ENCODE measurements around the gene POR.
"Not testable (repeated sequence)": the region's sequence is repeated elsewhere in the genome, so short reads cannot be mapped to it uniquely, and the experiment has no call there.

POR gene

DNA sequence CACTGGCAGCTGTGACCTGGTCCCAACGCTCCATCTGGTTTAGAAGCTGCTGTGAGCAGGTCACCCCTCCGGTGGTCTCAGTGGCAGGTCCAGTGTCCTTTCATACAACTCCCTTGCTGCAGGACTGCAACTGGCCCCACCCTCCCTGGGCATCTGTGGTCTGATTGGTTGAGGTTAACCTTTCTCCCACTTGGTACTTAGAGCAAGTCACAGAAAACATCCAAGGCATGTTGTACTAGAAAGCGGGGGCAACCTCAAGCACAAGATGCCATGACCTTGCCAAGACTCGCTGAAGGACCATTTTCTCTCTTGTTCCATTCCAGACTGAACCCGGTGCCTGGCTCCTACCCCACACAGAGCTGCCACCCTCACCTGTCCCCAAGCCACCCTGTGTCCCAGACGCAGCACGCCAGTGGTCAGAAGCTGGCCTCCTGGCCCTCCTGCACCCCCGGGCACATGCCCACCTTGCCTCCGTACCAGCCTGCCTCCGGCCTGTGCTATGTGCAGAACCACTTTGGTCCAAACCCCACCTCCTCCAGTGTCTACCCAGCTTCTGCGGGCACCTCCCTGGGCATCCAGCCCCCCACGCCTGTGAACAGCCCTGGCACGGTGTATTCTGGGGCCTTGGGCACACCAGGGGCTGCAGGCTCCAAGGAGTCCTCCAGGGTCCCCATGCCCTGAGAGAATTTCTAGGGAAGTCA is 27.1 kb upstream of the POR start:
- DNase-seq = no peak

DNA sequence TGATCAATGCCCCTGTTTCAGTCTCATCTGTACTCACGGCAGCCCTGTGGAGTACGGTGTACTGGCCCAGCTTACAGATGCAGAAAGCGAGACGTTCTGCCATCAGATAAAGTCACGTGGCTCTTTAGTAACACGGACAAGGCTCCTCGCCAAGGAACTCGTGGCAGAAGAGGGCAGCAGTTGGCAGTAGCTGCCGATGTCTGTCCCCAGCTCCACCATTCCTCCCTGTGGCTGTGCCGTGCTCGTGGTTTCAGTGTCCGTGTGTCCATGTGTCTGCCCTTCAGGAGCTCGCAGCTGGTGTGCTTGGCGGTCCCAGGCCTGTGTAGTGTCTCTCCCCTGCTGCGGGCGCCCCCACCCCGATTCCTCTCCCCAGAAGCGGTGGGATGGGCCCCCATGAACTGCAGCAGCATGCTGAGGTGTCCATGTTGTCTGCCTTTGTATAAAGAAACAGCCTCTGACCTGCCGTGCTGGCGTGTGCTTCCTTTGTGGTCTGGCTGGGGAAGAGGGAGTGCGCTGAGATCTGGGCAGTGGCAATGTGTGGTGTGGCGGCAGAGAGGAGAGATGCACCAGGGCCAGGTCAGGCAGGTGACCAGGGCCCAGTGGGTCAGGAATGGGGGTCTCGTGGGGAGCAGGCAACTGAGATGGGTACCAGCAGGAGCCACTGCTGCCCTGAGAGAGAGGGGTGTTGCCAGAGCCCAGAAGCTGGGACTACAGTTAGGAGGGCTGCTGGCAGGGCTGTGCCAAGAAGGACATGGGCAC is 26.3 kb upstream of the POR start:
- DNase-seq = no peak

DNA sequence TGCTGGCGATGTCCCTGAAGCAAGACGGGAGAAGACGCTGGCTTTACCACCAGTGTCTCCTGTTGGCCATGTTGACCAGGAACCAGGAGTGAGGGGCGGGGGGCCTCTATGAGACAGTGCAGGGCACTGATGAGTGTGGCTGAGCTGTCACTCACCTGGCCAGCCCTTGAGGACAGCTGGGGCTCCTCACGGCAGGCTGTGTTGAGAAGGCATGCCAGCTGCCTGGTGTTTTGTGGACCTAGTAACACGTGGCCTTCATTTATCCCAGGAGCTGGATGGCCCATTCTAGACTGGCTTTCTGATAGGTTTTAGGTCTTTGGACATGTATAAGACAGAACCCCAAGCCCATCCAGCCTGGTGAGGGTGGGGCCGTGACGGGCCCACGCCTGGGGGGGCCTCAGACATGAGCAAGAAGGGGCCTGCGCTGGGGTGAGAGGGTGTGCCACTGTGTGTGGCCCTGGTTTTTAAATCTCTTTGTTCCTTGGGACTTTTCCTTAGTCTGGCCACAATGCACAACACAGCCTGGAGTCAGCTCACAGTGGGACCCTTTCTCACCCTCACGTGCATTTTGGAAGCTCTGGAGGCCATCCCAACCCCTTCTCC is 25.6 kb upstream of the POR start:
- DNase-seq = peak; percentile 50 to 51

DNA sequence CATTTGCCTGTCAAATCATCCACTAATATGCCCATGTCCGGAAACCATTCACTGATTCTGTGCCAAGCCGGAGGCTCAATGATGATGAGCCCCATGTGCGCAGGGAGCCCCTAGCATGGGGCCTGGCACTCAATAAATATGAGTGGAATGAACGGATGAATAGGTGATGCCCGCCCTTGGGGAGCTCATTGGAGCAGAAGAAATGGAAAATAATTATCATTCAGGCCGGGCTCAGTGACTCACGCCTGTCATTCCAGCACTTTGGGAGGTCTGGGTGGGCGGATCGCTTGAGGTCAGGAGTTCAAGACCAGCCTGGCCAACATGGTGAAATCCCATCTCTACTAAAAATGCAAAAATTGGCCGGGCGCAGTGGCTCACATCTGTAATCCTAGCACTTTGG is 25.1 kb upstream of the POR start:
- no peak for DNase-seq

DNA sequence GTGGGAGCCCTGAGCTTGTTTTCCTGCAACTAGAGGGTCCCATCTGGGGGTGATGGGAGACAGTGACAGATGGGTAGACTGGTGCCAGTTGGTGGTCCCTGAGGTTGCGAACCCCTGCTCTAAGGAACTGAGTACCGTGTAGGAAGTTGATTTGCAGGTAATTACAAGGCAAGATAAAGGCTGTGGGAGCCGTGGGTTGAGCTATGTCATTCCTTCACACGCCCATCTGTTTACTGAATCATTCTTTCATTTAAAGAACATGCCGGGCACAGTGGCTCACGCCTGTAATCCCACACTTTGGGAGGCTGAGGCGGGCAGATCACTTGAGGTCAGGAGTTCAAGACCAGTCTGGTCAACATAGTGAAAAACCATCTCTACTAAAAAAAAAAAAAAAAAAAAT is 23.7 kb upstream of the POR start:
- not testable (repeated sequence) for DNase-seq

DNA sequence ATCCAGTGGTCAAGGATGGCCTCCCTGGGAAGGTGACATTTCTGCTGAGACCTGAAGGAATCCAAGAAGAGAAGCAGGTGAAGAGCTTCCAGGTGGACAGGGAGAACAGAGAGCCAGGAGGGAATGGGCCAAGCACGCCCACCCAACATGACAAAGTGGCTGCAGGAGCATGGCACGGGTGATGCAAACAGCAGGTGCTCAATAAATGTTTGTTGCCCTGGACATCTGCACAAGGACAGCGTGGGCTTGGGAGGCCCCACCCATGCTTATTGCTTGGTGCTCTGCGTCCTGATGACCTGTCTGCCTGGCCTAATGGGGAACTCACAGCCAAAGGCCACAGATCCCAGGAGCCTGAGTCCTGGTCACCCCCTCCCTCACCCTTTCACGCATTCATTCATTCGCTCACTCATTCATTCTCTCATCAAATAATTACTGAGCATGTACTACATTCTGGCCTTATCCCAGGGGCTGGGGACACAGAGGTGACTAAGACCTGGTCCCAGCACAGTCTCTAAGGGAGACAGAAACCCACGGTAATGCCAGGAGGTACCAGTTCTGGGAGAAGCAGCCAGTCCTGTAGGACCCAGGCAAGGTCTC is 23.0 kb upstream of the POR start:
- DNase-seq = no peak

DNA sequence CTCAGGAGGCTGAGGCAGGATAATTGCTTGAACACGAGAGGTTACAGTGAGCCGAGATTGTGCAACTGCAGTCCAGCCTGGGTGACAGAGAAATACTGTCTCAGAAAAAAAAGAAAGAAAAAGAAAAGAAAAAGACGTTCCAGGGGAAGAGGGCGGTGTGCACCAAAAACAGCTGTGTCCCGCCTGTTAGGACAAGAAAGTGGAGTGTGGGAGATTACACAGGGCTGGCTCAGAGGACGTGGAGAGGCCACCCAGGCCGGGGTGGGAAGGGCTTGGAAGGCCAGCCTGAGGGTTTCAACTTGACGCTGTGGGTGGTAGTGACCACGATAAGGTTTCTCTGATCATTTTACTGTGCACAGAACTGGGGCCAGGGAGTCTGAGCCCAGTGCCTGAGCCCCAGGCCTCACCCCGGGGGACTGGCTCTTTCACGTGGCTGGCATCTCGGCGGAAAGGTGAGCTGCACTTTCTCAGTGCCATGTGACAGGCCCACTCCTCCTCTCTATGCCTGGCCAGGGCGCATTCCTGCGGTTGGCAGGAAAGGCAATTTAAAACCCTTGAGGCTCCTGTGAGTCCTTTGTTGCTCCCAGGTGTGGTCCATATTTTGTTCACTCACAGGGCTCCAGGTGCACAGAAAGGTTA is 22.2 kb upstream of the POR start:
- no peak for DNase-seq

DNA sequence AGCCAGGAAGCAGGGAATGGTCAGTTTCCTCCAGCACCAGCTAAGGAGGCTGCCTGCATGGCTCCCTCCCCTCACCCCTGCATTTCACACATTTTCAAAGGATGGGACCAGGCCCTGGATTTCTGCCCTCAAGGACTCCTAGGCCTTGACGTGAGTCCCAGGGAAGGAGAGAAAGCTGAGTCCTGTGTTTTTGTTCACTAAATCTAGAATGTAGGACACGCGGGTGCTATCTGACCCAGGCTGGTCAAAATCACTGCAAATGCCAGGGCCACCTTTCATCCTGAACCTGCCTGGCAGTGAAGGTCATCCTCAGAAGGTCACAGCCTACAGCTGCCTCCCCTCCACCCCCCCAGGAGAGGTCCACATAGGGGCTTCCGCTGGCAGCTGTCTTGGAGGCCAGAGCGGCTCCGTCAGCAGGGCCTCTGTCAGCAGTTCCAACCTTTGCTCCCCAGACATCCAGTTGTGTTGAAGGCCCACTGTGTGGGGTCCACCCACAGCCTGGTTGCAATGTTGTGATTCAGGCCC is 18.1 kb upstream of the POR start:
- no peak for DNase-seq

DNA sequence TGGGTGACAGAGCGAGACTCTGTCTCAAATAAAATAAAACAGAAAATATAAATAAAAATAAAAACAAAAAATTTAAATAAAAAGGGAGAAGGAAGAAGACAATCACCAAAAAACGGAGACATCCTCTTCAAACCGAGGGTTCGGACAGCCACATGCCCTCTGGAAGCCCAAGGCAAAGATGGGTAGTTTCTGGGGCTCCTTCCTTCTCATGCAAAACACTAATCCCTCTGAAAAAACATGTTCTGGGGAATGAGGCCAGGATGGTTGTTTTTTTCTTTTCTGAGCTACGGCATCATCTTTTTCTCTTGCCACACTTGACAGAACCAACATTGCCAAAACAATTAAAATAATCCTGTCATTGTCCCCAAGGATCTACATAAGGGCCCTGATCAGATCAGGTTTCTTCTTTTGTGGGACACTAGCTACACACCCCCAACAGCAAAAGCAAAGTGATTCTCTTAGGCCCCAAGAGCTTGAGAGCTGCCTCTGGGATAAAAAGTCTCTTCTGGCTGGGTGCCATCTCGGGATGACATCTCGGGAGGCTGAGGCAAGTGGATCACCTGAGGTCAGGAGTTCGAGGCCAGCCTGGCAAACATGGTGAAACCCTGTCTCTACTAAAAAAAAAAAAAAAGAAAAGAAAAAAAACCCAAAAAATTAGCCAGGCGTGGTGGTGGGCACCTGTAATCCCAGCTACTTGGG is 14.2 kb upstream of the POR start:
- DNase-seq = no peak

DNA sequence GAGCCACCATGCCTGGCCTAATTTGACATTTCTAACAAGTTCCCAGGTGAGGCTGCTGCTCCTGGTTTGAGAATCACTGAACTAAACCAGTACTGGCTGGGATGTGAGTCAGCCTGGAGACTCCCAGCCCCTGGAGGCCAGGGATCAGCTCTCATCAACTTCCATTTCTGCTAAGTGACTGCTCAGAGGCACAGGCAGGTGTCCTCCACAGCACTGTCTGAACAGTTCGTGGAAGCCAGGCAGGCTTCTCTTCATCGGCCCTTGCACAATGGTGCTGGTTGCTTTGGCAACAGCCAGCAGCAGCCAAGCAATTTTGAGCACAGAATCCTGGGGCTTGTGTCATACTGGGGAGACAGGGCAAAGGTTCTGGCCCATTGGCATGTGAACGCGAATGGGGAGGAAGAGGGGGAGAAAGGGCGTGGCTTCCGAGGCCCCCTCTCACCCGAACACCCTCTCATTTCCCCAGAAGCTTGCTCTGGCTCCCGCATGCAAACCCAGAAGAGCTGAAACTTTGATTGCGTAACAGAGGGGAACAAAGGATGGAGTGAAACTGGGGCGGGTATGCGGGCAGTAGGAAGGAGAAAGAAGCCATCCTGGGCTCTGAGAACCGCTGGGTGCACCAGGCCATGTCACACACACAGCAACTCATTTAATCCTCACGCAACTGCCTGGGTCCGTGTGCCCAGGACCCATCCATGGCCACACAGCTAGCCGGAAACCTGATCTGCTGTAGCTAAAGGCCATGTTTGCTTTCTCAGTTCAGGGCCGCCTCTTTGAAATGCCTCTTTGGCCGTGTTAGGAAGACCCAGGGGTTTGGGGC is 9.0 kb upstream of the POR start:
- DNase-seq = peak; percentile 78 to 85

DNA sequence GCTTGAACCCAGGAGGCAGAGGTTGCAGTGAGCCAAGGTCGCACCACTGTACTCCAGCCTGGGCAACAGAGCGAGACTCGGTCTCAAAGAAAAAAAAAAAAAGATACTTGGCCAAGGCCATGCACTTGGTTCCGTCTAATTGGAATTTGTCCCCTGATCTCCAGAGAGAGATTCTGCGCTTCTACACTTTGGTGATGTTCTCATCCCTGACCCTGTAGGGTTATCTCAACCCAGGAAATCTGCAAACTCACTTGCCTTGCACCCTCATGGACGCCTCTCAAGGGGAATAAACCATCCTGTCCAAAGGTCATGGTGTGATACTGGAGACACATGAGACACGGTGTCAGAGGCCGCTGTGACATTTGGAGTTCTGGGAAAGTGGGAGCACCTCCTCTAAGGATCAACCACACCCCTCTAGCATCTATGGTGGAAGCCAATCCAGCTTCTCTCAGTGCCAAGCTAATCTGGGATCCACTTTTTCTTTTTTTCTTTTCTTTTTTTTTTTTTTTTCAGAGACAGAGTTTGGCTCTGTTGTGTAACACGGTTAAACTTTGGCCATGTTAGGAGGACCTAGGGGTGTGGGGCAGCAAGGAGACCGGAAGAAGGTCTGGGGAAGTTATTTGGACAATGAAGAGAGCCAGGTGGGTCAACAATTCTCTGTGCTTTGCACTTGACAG is 7.8 kb upstream of the POR start:
- peak in 1 of 2 experiments; percentile 1 for DNase-seq

DNA sequence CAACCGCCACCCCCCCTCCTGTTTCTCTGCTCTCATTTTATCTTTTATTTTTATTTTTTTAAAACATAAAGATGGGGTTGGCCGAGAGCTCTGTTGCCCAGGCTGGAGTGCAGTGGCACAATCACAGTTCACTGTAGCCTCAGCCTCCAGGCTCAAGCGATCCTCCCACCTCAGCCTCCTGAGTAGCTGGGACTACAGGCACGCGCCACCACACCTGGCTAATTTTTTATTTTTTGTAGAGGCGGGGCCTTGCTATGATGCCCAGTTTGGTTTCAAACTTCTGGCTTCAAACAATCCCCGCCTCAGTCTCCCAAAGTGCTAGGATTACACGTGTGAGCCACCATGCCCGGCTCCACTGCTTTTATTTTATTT is 7.3 kb upstream of the POR start:
- not testable (repeated sequence) for DNase-seq

DNA sequence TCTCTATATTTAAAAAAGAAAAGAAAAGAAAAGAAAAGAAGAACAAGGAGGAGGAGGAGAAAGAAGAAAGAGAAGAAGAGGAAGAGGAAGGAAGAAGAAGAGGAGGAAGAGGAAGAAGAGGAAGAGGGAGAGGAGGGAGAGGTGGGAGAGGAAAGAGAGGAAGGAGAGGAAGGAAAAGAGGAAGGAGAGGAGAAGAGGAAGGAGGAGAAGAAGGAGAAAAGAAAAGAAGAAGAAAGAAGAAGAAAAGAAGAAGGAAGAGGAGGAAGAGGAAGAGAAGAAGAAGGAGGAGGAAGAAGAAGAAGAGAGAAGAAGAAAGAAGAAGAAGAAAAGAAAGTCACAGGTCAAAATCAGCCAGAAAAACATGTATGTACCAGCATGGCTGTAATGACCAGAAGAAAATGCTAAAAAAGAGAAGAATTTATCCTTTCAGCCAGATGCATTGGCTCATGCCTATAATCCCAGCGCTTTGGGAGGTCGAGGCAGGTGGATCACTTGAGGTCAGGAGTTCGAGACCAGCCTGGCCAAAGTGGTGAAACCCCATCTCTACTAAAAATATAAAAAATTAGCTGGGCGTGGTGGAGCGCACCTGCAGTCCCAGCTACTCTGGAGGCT is 5.3 kb upstream of the POR start:
- no peak for DNase-seq

DNA sequence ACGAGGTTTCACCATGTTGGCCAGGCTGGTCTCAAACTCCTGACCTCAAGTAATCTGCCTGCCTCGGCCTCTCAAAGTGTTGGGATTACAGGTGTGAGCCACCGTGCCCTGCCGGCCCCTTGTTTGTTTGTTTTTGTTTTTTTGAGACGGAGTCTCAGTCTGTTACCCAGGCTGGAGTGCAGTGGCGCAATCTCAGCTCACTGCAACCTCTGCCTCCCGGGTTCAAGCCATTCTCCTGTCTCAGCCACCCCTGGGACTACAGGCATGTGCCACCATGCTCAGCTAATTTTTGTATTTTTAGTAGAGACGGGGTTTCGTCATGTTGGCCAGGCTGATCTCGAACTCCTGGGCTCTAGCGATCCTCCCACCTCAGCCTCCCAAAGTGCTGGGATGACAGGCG is 3.8 kb upstream of the POR start:
- DNase-seq = not testable (repeated sequence)

DNA sequence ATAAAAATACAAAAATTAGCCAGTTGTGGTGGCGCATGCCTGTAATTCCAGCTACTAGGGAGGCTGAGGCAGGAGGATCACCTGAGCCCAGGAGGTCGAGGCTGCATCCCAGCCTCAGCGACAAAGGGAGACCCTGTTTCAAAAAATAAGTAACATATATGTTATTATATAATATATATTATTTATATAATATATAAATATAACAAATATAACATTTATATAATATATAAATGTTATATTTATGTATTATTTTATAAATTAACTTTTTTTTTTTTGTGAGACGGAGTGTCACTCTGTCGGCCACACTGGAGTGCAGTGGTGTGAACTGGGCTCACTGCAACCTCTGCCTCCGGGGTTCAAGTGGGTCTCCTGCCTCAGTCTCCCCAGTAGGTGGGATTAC is 1.5 kb upstream of the POR start:
- no peak for DNase-seq

DNA sequence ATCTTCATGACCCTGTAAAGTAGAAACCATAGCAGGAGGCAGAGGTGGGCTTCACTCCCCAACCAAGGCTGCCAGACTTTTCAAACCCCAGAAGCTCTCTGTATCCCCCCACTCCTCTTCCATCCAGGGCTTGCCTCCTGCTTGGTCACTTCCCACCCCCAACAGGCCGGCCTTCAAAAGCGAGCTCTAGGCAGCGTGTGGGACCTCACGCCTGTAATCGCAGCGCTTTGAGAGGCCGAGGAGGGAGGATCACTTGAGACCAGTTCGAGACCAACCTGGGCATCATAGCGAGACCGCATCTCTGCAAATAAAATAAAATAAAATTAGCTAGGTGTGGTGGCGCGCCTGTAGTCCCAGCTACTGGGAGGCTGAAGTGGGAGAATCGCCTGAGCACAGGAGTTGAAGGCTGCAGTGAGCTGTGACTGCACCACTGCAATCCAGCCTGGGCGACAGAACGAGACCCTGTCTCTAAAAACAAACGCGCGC is 743 bp upstream of the POR start:
- peak; percentile 8 to 26 for DNase-seq

DNA sequence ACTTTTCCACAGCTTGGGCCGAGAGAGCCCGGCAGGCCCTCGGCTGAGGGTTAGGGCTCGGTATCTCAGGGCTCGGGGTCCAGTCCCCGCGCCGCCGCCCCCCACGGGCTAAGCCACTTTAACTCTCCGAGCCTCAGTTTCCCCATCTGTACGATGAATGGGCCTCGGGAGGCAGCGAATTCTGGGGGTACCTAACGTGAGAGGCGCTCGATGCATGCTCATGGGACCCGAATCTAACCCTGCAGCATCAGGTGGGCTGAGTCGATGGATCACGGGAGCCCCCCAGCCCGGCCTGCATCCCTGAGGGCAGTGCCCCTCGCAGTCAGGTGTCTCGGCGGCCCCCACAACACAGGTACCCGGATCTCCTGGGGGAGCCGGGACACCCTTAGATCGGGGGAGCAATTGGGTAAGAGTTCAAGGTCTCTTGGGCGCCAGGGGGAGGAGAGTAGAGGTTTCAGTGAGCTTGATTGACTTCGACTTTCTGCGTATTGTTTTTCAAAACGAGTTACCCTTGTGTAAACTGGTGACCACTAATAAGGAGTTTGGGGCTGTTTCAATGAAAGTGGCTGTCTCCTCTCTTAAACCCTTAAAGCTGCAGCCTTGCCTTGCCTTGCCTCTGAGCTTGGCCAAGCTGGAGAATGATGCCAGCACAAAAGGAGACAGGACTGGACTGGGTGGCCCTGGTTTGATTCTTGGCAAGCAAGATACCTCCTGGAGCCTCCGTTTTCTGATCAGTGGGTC is 631 bp downstream of the POR start:
- DNase-seq = peak in 1 of 2 experiments; percentile 6

DNA sequence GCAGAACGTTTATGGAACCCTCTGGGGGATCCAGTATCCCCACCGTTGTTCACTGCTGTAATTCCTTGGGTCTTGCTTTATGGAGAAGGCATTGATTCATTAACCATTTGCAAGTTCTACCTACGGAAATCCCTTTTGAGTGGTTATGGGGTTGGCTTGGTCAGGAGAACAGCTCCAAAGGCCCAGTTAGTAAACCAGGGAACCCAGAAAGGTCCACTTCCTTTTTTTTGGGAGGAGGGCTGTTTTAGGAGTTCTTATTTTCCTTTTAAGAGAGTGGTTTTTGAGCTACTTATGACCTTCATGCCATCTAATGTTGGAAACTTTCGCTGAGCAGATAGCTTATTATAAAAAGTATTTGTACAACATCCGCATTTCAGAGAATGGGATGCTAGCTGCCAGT is 1.3 kb downstream of the POR start:
- DNase-seq = no peak

All from SHP77 (cell line).